ENCODE data around the gene AXIN2.

GRCh38 chr17:65559461-65559803 lies 2.0 kb downstream of the AXIN2 start:
- TF ChIP-seq, protein P1, sequence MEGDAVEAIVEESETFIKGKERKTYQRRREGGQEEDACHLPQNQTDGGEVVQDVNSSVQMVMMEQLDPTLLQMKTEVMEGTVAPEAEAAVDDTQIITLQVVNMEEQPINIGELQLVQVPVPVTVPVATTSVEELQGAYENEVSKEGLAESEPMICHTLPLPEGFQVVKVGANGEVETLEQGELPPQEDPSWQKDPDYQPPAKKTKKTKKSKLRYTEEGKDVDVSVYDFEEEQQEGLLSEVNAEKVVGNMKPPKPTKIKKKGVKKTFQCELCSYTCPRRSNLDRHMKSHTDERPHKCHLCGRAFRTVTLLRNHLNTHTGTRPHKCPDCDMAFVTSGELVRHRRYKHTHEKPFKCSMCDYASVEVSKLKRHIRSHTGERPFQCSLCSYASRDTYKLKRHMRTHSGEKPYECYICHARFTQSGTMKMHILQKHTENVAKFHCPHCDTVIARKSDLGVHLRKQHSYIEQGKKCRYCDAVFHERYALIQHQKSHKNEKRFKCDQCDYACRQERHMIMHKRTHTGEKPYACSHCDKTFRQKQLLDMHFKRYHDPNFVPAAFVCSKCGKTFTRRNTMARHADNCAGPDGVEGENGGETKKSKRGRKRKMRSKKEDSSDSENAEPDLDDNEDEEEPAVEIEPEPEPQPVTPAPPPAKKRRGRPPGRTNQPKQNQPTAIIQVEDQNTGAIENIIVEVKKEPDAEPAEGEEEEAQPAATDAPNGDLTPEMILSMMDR (IDR thresholded peaks at IDR 0.05), result no peak
- TF ChIP-seq POLR2A (IDR thresholded peaks at IDR 0.05) (no peak), EP300 (IDR thresholded peaks at IDR 0.05) (no peak)

Measured in ovary (tissue), 3 donors.